Activated CD8-positive, alpha-beta memory T cell treated with anti-CD3 and anti-CD28 coated beads for 1 hour (primary cell): ENCODE data around the gene ART3.
"Not testable (repeated sequence)": the region's sequence is repeated elsewhere in the genome, so short reads cannot be mapped to it uniquely, and the experiment has no call there.

Source experiments
- DNase-seq, 2 donors: peaks; one replicate each; pipeline ENCODE4 v3.0.0-alpha.2; 2020; ENCODE audit warnings: low read depth in 1 of 2; ENCODE audit errors: extremely low read depth in 1 of 2

ART3 gene, protein sequence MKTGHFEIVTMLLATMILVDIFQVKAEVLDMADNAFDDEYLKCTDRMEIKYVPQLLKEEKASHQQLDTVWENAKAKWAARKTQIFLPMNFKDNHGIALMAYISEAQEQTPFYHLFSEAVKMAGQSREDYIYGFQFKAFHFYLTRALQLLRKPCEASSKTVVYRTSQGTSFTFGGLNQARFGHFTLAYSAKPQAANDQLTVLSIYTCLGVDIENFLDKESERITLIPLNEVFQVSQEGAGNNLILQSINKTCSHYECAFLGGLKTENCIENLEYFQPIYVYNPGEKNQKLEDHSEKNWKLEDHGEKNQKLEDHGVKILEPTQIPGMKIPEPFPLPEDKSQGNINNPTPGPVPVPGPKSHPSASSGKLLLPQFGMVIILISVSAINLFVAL

DNA sequence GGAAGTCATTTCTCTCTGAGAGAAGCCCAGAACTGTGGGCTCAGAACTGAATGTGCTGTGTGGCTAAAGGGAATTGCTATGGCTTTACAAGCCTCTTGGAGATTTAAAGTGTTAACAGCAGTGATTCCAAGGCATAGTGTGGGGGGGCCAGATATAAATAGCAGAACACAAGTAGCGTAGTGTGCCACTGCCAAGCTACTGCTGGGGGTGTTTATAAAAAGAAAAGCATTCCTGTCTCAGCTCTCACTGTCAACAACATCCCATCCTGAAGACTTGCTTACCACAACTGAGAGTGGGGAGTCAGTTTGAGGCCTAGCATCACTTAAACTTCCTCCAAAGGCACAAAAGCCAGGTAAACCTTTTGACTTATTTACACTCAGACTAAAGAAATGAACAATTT is at the start of gene ART3:
TSS of gene ART3 (plus strand) at position 242 of the 400 bp plus-strand sequence. CDS start 1,181 bp downstream, outside the sequence.
- no peak for DNase-seq

- DNase-seq: no peak
Measured at GRCh38 chr4:76028350-76028765, 46.2 kb upstream of the ART3 start.

- DNase-seq: no peak
Measured at GRCh38 chr4:76029300-76029699, 45.2 kb upstream of the ART3 start.

DNA sequence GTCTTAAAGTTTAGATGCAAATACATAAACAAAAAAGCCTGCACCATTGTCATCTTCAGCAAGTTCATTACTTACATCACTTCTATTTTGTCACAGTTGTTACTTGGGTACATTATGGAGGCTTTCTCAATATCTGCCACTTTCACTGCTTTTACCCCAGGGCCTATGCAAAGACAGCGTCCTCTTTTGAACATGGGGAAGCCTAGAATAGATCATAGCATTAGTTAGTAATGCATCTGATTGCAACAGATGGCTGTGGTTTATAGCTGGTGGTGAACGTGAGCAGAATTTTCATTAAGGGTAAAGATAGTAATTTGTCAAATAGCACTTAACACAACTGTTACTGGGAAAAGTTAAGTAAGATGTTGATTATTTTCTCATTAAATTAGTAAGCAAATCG is 39.4 kb upstream of the ART3 start:
- no peak for DNase-seq

DNA sequence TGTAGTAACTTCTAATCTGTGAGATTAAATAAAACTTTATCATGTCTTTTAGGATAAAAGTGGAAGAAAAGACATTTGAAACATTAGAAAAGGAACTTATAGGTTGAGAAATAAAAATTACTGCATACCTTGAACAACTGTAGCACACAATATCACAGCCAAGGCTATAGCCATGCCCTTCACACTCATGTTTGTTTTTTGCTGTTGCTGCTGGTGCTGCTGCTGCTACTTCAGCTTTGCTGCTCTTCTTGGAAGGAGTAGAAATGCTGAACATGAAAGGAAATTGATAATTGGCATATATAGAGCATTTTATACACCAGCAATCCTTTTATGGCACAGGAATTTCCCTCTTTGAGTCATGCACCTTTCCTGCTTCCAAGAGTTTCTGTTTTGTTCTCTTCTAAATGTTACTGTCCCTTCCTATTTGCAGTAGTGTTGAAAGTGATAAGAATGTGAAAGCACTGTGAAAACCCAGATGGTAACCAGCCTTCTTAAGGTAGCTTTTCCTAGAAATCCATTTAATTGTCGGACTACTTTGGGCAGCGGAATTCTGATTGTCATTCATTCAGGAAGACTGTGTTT is 38.6 kb upstream of the ART3 start, which contains the start of gene CXCL11:
TSS of gene CXCL11 (minus strand) at position 272 of the 582 bp plus-strand sequence. CDS start at position 189, 83 bp downstream.
- no peak for DNase-seq

GRCh38 chr4:76036855-76037254 is 37.7 kb upstream of the ART3 start:
- no peak for DNase-seq

DNA sequence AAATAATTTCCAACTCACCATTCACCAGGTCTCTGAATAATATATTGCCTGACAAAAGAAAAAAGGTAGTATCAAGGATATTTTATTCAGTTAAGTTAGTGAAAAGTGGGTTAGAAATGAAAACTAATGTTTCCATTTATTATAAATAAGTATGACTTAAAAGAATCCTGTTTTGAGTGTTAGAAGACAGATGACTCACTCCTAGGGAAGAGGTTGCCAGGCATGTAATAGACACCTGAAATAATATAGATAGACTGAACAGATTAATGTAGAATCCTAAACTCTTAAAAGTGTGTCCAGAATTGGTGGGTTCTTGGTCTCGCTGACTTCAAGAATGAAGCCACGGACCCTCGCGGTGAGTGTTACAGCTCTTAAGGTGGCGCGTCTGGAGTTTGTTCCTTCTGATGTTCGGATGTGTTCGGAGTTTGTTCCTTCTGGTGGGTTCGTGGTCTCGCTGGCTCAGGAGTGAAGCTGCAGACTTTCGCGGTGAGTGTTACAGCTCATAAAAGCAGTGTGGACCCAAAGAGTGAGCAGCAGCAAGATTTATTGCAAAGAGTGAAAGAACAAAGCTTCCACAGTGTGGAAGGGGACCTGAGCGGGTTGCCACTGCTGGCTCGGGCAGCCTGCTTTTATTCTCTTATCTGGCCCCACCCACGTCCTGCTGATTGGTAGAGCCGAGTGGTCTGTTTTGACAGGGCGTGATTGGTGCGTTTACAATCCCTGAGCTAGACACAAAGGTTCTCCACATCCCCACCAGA is 32.1 kb upstream of the ART3 start:
- DNase-seq: not testable (repeated sequence)

- DNase-seq: not testable (repeated sequence)
Measured at GRCh38 chr4:76043306-76043705, 31.2 kb upstream of the ART3 start.

GRCh38 chr4:76044686-76045085 is 29.8 kb upstream of the ART3 start:
- not testable (repeated sequence) for DNase-seq

DNA sequence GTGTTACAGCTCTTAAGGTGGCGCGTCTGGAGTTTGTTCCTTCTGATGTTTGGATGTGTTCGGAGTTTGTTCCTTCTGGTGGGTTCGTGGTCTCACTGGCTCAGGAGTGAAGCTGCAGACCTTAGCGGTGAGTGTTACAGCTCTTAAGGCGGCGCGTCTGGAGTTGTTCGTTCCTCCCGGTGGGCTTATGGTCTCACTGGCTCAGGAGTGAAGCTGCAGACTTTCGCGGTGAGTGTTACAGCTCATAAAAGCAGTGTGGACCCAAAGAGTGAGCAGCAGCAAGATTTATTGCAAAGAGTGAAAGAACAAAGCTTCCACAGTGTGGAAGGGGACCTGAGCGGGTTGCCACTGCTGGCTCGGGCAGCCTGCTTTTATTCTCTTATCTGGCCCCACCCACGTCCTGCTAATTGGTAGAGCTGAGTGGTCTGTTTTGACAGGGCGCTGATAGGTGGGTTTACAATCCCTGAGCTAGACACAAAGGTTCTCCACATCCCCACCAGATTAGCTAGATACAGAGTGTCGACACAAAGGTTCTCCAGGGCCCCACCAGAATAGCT is 24.6 kb upstream of the ART3 start:
- DNase-seq: not testable (repeated sequence)

GRCh38 chr4:76050560-76051050 is 23.9 kb upstream of the ART3 start:
- not testable (repeated sequence) for DNase-seq

GRCh38 chr4:76053730-76054129 is 20.8 kb upstream of the ART3 start:
- DNase-seq: no peak

- no peak for DNase-seq
Measured at GRCh38 chr4:76055016-76055415, 19.5 kb upstream of the ART3 start.

GRCh38 chr4:76055421-76055820 is 19.1 kb upstream of the ART3 start:
- no peak for DNase-seq

DNA sequence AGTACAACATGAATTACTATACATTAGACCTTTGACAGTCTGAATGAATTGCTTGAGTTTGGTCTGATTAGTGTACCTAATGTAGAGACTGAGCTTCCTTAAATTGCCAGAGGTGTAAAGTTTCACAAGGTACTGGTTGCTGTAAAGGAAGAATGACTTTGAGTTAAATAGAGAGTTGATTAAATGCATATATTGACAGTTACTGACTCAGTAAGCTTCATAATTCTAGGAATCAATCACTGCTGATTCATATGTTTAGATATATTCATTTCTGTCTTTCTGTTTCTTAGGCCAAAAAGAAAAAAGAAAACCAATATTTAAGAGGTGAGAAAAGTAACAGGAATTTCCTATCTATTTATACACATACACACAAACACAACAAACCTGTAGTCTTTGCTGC is 16.2 kb upstream of the ART3 start:
- DNase-seq: no peak

DNA sequence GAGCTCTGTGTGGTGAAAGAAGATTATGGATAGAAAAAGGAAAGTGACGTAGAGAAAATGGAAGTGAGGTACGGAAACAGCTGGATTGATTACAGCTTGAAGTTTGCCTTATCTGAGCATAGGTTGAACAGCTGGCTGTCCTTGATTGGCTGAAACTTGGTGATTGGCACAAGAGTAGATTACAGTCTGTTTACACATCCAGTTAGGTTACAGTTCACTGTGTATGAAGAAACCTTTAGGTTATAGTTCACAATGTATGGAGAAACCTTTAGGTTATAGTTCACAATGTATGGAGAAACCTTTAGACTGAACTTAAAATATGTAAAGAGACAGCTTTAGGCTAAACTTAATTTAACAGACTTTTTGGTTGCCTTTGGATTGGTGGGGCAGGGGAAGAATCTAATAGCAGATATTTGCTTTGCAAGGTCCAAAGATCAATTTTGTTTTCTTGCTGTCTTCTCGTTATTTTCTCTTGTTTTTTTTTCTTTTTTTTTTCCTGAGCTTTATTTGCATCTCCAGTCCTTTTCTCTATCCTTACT is 15.6 kb upstream of the ART3 start:
- DNase-seq: no peak

- DNase-seq: no peak
Measured at GRCh38 chr4:76059750-76060149, 14.8 kb upstream of the ART3 start.

DNA sequence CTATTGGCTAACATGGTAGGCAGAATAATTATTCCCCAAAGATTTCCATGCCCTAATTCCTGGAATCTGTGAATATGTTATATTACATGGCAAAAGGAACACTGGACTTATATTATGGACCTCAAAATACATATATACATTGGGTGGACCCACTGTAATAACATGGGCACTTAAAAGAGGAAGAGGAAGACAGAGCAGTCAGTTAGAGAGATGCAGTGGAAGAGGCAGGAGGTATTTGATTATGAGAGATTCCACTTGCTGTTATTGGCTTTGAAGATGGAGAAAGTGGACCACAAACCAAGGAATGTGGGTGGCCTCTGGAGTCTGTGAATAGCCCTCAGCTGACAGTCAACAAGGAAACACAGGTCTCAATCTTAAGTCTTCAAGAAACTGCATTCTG is 14.0 kb upstream of the ART3 start:
- DNase-seq: no peak

DNA sequence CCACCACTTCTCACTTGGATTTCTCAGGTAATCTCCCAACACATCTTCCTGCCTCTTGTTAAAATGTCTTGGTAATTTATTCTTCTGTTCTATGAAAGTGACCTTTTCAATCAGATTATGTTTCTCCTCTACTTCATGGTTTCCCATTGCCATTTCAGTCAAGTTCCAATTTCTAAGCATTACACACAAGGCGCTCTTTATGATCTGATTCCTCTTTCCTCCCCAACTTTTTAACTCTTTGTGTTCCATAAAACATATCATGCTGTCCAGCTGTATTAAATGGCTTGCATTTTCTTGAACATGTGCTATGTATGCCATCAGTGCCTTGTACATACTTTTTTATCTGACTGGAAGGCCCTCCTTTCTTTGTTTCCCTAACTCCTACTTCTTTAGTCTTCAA is 13.1 kb upstream of the ART3 start:
- no peak for DNase-seq

GRCh38 chr4:76061982-76062381 is 12.5 kb upstream of the ART3 start:
- no peak for DNase-seq

- no peak for DNase-seq
Measured at GRCh38 chr4:76066546-76066945, 8.0 kb upstream of the ART3 start.
